ENCODE results near the gene SPECC1L.

Gene SPECC1L

DNA sequence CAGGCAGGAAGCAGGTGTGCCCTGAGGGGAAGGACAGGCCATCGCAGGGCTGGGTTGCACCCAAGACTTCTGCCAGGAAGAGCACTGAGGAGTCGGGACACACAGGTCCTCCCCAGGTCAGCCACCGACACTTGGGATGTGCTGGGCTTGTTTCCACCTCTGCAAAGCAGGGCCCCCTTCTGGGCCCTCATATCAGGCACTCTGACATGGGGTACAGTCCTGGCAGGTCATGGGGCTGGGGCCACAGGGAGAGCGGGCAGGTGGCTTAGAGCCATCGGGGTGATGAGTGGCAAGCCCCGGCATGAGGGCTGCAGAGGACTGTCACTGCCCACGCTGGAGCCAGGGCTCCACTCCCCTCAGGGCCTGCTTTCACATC lies 148.8 kb downstream of the SPECC1L start:
- DNase-seq: no peak

DNA sequence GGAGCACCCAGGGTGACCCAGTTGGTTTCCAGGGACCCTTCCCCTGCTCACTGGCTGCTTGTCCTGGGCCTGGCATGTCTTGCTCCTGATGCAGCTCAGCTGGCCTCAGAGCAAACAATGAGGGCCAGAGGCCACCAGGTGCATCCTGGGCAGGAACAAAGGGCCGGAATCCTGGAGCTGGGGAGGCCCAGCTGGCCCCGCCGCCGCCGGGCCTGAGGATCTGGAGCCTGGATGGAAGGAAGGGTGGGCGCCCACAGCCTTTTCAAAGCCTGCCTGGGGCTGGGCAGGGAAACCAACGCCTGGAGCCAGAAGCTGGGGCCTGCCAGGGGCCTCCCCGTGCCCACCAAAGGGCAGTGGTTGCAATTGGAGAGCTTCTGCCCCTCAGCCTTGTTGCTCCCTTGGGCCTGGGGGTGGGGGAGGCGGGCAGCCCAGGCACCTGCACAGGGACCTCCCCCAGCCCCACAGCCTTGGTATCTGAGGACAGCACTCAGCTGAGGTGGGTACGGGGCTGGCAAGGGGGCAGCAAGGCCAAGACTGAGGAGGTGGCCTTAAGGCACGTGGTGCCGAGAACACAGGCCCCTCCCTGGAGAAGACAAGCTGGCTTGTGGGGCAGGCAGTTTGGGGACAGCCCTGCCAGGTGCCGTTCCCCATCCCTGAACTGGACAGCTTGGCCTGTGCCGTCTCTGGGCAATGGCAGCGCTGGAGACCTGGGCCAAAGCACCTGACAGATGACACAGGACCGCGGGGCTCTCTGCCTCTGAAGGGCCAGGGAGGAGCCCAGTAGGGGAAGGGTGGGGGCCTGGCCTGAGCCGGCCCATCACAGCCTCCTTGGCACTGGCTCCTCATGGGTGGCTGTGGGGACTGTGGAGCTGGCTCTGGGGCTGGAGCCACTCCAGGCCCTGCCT lies 149.7 kb downstream of the SPECC1L start:
- DNase-seq: no peak

DNA sequence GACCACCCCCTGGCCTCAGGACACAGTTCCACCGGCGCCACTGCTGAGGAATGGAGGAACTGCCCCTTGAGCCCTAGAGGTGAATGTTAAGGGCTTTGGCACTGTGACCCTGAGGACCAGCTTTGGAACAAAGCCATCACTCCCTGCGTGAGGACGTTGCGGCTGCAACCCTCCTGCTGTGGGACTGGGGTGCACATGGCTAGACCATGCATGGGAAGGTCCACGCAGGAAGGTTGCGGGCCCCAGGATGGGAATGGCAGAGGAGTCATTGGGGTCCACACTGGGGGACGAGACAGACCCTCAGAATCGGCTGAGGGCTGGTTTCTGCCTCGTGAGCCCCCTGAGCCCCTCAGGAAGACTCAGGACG lies 150.3 kb downstream of the SPECC1L start:
- DNase-seq: no peak

DNA sequence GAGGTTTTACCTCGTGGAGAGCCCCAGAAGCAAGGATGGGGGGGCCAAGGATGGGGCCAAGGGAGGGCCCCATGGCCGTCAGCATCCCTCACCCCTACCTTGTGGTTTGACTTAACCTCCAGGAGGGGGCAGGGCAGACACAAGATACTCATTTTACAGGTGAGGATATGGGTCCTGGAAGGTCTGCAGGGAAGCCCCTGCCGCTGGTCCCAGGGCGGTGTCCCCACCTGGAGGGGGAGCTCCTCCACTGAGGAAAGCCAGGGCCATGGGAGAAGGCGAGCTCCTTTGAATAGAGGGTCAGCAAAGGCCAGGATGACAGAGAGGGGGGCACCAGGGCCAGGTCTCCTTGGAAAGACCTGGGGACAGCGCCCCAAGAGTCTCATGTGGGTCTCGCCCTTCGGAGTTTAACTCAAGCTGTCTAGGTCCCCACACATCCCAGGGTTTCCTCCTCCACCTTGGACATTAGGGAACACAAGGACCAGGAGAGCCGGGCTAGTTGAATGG lies 150.8 kb downstream of the SPECC1L start:
- no peak for DNase-seq

DNA sequence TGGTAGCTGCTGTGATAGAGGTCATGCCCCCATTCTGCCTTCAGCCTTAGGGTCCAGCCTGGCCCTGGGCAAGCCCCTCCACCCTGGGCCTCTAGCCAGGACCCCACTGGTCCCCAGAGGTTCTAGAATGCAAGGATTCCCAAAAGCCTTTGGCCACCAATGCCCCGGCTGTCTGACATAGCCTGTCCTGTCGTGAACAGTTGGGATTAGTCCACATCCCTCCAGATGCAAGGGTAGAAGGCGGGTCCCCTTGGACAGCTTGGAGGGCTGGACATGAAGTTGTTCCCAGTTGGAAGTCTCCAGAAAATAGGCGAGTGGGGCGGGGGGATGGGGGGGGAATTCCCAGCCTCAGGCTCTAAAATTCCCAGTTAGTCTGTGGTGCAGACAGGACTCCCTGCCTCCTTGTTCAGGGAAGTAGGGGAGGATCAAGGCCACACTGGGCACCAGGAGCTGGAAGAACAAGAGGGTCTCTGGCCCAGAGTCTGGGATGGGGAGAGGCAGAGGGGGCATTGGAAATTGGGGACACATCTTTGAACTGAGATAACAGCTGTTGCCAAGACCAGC lies 151.6 kb downstream of the SPECC1L start:
- DNase-seq: no peak

DNA sequence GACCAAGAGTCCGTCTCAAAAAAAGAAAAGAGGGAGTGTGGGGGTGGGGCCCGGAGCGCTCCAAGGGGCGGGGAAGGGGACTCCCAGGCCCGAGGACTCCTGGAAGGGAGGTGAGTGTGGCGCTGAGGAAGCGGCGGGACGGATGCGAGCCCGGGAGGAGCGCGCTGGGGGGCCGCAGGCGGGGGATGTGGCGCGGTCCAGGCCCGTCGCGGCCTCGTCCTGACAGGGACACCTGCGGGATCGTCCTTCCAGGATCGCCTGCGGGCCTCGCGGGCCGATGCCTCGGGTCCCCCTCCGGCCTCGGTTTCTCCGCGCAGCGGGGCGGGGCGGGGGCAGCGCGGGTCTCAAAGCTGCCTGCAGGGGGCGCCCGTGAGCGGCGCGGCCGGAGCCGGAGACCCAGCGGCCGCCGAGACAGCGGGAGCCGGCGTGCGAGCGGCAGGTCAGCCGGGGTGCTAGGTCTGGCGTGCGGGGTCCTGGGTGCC lies 152.9 kb downstream of the SPECC1L start:
- DNase-seq: no peak

DNA sequence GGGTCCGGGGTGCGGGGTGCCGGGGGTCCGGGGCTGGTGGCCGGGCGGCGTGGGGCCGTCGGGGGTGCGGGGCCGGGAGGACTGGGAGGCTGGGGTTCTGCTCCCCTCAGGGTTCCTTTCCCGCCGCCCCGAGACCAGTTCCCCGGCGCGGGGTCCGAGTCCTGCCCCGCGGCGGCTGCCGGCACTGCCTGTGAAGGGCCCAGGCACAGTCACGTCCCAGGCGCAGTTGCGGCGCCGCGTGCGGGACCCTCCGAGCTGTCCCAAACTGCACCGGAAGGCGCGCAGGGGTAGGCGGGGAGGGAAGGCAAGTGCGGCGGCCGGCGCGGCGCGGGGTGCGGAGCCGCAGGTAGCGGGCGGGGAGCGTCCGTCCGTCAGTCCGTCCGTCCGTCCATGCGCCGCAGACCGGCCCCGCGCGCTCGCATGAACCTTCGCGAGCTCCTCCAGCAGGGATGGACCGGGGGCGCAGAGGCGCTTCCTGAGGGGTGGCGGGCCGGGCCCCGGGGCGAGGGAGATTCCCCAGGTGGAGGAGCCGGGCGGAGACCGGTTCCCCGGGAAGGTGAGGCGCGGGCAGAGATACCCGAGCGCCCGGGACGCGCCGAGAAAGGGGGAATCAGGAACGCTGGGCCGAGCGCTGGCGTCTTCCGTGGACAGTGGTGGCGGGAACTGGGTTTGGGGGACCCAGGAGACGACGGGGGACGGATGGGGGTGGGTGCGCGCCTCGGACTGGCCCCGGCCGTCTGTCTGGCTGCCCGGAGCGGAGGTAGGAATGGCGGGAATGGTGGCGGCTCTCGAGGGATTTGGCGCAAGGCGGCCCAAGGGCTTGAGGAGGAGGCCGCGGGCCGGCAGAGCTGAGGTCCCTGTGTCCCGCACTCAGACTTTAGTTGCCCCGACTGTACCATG lies 153.6 kb downstream of the SPECC1L start:
- no peak for DNase-seq

DNA sequence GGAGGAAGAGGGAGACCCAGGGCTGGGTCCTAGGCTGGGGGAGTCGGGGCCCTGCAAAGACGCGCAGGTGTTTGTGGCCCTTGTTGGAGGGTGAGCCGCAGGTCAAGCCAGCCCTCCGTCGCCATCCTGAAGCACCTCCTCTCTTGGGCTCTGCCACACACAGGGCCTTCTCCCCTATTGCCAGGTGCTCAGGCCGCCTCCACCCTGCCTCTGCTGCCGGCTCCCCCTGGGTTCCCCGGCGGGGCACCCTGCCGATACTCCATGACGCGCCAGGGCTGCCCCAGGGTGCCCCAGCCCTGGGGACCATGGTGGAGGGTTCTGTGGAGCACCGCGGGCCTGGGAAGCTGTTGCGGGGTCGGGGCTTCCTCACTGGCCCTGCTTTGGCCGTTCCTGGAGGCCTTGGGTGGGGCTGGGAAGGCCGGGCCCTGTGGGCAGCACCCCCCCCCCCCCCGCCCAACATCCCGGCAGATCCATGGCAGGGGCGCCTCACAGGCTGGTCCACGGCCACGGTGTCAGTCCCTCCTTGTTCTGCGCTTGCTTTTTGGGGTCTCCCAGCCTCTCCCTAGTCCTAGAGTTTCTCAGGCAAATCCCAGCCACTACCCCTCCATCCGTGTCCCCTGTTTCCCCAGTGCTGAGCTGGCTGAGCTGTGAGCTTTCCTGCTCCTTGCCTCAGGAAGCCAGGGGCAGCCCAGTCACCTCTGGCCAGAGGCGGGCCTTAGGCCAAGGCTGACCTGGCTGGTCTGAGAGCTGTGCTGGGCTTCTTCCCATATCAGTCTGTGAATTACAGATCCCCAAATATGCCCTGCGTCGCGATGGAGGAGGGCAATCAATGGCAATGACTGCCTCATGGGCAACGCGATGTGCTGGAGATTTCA lies 154.5 kb downstream of the SPECC1L start:
- DNase-seq: no peak

DNA sequence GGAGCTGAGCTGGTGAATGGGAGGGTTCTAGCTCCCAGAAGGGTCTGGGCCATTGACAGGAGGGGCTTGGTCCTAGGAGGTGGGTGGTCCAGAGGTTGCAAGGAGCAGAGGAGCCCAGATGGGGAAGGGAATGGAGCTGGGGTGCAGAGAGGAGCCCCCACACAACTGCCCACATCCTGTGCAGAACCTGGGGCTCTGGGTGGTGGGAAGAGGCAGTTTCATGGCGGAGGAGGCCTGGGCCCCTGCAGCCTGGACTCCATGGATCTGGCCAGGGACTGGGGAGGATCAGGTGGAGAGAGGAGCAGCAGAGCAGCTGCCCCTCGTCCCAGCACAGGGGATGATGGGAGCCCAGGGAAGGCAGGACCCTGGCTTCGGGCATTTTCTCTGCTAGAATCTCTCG lies 155.8 kb downstream of the SPECC1L start:
- no peak for DNase-seq

DNA sequence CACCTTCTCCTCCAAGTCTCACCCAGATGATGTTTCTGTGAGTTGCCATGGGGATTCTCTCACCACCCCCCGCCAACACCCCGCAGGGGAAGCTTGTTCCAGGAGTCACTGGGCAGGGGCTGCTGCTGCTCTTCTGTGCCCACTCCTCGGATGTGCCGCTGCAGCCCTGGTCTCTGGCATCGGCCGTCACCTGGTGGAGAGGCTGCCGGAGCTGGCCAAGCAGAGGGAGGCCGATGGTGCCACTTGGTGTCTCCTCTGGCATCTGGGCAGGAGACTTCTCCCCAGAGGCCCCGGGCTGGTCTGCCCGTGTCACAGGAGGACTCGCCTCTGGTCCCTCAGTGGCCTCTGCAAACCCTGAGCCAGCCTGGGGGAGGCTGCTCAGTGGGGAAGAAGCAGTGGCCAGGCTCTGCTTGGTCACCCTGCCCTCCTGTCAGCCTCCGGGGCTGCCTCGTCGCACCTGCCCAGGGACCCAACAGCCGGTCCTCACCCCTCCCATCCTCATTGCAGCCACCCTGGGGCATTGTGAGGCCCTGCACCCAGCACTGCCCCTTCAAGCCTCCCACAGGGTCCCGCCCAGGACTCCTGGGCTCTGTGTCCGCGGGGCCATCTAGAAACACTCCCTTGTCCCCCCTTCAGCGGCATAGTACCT lies 156.3 kb downstream of the SPECC1L start:
- DNase-seq: no peak

DNA sequence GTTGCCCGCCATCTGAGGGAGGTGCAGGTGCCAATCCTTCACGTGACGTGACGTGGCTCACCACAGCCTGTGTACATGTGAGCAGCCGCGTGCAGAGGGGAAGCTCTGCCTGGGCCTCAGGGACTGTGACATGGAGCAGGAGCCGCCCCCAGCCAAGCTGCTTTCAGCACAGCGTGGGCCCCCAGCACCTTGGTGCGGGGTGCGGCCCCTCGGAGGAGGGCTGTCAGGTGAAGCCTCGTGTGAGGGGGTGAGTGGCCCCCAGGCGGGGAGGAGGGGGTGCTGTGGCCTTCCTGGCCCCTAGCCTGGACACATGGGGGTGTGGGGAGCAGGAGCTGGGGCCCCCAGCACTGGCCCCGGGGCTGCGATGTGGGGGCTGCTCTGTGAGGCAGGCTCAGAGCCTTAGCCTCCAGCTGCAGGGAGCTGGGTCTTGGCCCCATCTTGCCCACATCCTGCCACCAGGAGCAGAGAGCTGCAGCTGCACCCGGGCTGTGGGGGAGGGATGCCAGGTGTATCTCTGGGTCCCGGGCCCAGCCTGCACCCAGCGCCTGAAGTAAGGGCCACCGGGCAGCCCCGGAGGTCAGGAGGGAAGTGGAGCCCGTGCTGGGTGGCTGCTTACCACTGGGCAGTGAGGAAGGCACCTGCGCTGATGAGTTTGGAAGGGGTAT lies 157.0 kb downstream of the SPECC1L start, which contains the start of gene ADORA2A:
Gene ADORA2A (plus strand): TSS at position 100 of the 665 bp plus-strand sequence. CDS start 5,806 bp downstream, outside the sequence.
- no peak for DNase-seq

DNA sequence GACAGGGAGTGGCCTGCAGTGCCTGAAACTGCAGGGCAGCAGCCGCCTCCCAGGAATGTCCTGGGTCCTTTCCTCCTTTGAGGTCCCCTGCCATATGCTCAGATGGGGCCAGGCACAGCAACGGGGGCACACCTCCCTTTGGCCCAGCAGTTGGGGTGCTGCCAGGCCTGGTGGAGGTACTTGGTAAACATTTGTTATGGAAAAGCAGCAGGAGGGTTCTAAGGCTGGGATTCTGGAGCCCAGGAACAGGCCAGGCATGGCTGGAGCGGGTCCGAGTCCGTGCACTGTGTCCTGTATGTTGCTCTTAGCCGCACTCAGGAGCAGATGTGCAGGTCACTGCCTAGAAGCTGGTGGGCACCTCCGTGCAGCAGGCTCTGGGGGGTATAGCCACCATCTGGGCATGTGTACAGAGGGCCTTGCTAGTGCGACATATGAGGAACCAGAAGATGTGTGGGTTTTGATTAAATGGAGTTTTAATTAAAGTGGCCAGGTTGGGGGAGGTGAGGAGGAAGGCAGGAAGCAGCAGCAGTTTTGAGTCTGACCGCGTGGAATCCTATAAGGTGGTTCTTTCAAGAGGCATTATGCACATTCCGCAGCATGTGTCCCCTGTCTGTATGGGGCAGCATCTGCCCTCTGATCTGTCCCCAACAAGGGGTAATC lies 158.2 kb downstream of the SPECC1L start:
- DNase-seq: no peak

DNA sequence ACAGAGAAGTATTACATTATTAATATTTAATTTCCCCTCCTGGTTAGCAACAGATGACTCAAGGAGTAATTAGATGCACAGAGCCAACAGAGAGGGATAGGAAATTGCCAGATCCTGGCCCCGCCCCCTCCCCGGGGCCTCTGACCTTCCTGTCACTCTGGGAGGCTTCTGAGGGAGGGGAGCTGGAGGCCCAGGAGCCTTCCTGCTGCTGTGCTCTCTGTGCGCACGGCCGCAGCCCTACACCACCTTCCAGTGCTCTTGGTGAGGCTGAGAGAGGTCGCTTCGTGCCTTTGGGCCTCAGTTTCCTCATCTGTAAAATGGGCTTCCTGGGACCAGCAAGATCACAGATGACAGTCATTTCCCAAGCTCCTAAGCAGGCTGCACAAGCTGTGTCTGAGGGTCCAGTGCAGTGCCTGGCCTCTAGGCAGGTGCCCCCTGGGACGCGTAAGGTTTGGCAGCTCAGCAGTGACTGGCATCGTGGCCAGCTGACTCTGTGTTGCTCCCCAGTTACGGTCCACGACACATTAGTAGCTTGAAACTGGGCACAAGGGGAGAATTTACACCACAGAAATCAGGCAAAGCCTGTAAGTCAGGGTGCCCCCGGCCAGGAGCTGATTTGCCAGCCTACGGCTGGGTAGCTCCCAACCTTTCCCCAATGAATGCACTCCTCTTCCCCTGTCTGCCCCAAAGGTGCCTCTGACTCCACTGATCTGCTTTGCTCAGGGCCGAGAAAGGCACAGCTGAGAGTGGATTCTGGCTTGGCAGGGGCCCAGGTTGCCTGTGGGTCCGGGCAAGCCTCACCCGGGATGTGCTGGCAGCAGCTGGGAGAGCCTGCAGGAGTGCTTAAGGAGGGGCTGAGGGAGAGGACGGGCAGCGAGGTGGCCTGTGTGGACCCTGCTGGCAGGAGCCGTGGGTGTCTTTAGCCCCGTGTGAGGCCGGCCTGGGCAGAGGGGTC lies 159.1 kb downstream of the SPECC1L start:
- DNase-seq: no peak

DNA sequence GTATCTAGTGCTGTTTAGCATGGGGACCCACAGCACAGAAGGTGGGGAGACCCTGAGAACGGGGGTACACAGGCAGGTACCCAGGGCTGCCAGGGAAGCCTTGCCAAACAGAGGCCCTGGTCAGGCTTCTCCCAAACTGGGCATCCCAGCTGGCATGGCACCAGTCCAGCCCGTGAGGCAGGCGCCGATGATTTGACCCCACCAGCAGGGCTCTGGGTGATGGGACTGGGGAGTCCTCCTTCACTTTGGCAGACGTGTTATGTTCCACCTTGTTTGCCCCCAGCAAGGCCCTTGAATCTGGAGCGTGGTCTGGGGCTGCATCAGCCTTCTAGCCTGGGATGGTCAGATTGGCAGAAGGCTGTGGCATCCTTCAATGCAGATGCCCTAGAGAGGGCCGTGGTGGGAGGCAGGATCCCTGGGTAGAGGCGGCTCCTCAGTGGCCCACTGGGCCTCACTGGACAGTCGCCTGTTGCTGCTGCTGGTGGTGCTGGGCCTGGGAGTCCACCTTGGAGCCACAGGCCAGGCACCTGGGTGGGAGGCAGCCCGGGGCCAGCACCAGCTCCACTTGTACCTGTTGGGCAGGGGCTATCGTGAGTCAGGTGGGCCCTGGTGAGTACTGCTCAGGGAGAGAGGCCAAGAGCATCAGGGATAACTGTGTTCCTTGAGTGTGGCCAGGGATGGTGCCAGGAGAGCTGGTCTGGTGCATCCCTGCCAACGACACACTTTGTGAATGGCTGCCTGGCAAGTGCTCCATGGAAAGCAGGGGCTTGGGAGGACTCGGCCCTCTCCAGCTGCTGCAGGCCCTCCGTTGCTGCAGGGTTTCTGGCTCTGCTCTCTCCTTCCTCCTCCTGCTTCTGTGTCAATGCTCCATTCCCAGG lies 160.0 kb downstream of the SPECC1L start:
- DNase-seq: no peak

DNA sequence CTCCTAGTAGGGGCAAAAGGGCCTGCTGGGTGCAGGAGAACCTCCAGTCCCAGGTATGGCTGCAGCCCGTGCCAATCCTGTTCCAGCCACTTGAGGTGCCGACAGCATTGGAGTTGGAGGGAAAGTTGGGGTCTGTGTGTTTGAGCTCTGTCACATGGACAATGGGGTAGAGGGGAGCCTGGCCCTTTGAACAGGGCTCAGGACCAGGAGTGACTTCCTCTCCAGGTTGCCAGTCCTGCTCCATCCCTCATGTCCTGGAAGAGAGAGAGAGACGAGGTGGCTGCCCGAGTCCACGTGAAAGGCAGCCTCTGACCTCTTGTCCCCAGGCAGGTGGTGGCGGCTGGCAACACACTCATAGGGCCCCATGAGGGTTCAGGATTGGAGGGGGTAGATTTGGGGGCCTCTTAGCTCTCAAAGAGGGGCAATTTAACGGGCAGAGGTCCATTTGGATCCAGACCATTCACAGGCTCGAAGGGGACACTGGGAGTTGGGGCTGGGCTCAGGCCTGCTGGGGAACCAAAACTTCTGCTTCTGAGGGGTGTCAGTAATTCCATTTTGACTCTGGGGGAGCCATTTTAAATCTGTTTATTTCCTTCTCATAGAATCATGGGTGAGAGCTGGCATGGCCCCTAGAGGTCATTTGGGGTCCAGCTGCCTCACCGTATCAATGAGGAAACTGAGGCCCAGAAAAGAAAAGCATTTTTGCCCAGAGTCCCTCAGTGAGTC lies 160.8 kb downstream of the SPECC1L start:
- no peak for DNase-seq

DNA sequence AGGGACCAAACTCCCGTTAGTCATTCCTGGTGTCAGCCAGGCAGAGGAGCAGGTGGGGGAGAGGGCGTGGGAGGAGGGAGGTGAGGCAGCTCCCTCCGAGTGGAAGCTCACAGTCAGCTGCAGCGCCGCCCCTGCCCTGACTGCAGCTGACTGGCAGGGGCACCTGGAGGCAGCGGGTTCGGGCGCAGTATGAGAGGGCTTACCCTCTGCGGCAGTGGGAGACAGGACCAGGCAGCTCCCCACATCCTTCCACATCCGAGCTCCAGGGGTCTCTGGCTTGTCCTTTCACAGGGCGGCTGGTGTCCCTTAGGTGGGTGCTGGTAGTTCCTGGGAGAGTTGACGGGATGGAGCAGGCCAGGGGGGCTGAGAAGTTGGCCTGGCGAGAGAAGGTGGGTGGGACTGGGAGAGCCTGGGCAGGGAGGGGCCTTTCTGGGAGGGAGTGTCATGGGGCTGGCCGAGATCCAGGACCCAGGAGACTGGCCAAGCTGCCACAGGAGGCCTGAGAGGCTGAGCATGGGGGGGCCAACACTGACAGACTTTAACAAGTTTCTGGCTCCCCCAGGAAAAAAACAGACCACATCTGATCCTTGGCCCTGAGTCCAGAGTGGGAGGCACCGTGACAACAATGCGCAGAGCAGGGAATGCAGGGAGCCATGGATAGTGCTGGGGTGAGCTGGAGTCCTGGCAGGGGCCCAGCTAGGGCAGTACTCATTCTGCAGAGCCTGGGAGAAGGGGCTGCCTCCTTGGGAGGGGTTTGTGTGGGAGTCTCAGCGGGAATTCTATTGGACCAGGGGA lies 161.6 kb downstream of the SPECC1L start:
- DNase-seq: no peak

Measured in NCI-H187 (cell line).